Fibroblast of villous mesenchyme (primary cell): ENCODE data around the gene GFOD1. TPM values are rescaled to one million over a fixed set of nuclear protein-coding genes. Genes with fewer than 3 reads are reported as not detected.
"Not testable (repeated sequence)": the region's sequence is repeated elsewhere in the genome, so short reads cannot be mapped to it uniquely, and the experiment has no call there.

Experiments
- DNase-seq: peaks from one replicate; pipeline ENCODE4 v3.0.0-alpha.2; 2010; ENCODE audit warnings: low read depth
- H3K4me3 ChIP-seq: 2 replicates; pipeline ENCODE4 v1.5.1; 2011; ENCODE audit warnings: low read depth, mild to moderate bottlenecking, low read length
- CTCF ChIP-seq: IDR thresholded peaks from 2 replicates; pipeline ENCODE4 v1.5.1; 2012; ENCODE audit warnings: low read depth, mild to moderate bottlenecking, low read length; ENCODE audit not compliant: insufficient read depth
- total RNA-seq: library from RNA; depleted of rRNA; stranded (reverse); fragments of >200 nt; gene quantifications from 2 replicates; pipeline ENCODE4 v1.2.3, GENCODE V29; 2012

The GFOD1 gene
- total RNA-seq, 1 donor, result 4.7 TPM

- peak; percentile 32 for TF ChIP-seq CTCF
- no peak overlapping the region for H3K4me3 ChIP-seq
- no peak for DNase-seq
Observed at GRCh38 chr6:13397359-13398068, 89.9 kb downstream of the GFOD1 start.

- no peak overlapping the region for H3K4me3 ChIP-seq
- no peak for DNase-seq
- no peak for TF ChIP-seq CTCF
Observed at GRCh38 chr6:13396241-13396792, 91.1 kb downstream of the GFOD1 start.

GRCh38 chr6:13395272-13396237 lies 91.8 kb downstream of the GFOD1 start:
- no peak overlapping the region for H3K4me3 ChIP-seq
- no peak for TF ChIP-seq CTCF
- peak; percentile 97 for DNase-seq

- H3K4me3 ChIP-seq, result no peak overlapping the region
- no peak for TF ChIP-seq CTCF
- DNase-seq, result no peak
Observed at GRCh38 chr6:13392462-13392861, 94.9 kb downstream of the GFOD1 start.

- DNase-seq, result no peak
- H3K4me3 ChIP-seq, result no peak overlapping the region
- no peak for TF ChIP-seq CTCF
Observed at GRCh38 chr6:13391537-13391936, 95.9 kb downstream of the GFOD1 start.

GRCh38 chr6:13390658-13391057 lies 96.7 kb downstream of the GFOD1 start:
- no peak overlapping the region for H3K4me3 ChIP-seq
- DNase-seq, result peak; percentile 56
- TF ChIP-seq CTCF, result no peak

- not testable (repeated sequence) for H3K4me3 ChIP-seq, DNase-seq
Observed at GRCh38 chr6:13389237-13389636, 98.2 kb downstream of the GFOD1 start.

GRCh38 chr6:13388769-13389168 lies 98.6 kb downstream of the GFOD1 start:
- not testable (repeated sequence) for H3K4me3 ChIP-seq, DNase-seq
